ENCODE measurements around the gene PLEKHG5.
"Not testable (repeated sequence)": the region's sequence is repeated elsewhere in the genome, so short reads cannot be mapped to it uniquely, and the experiment has no call there.

The PLEKHG5 gene

GRCh38 chr1:6494627-6495026 lies 3.2 kb upstream of the PLEKHG5 start:
- no peak for DNase-seq (ENCODE audit: low read depth)
- no peak overlapping the region for H3K4me3 ChIP-seq (ENCODE audit: low read depth, low read length)
- TF ChIP-seq POLR2A (IDR thresholded peaks at IDR 0.05; ENCODE audit: extremely low read depth, insufficient read length) (no peak), CTCF (IDR thresholded peaks at IDR 0.05; ENCODE audit: low read depth, low read length) (no peak), MAX (IDR thresholded peaks at IDR 0.05; ENCODE audit: low read depth, low read length) (no peak), MYC (IDR thresholded peaks at IDR 0.05; ENCODE audit: low read depth, low read length) (no peak)

- not testable (repeated sequence) for H3K4me3 ChIP-seq (ENCODE audit: low read depth, low read length); DNase-seq (ENCODE audit: low read depth)
Observed at GRCh38 chr1:6493834-6494223, 2.4 kb upstream of the PLEKHG5 start.

- peak; percentile 79 for DNase-seq (ENCODE audit: low read depth)
- TF ChIP-seq POLR2A (IDR thresholded peaks at IDR 0.05; ENCODE audit: extremely low read depth, insufficient read length): no peak
- TF ChIP-seq CTCF (IDR thresholded peaks at IDR 0.05; ENCODE audit: low read depth, low read length): no peak
- TF ChIP-seq MAX (IDR thresholded peaks at IDR 0.05; ENCODE audit: low read depth, low read length): no peak
- no peak for TF ChIP-seq MYC (IDR thresholded peaks at IDR 0.05; ENCODE audit: low read depth, low read length)
- H3K4me3 ChIP-seq (ENCODE audit: low read depth, low read length): peak overlapping the region; percentile 71
Observed at GRCh38 chr1:6491966-6492365, 499 bp upstream of the PLEKHG5 start.

- peak overlapping the region; percentile 71 for H3K4me3 ChIP-seq (ENCODE audit: low read depth, low read length)
- no peak for DNase-seq (ENCODE audit: low read depth)
- TF ChIP-seq CTCF (IDR thresholded peaks at IDR 0.05; ENCODE audit: low read depth, low read length) (no peak), MYC (IDR thresholded peaks at IDR 0.05; ENCODE audit: low read depth, low read length) (no peak), MAX (IDR thresholded peaks at IDR 0.05; ENCODE audit: low read depth, low read length) (no peak), POLR2A (IDR thresholded peaks at IDR 0.05; ENCODE audit: extremely low read depth, insufficient read length) (no peak)
Observed at GRCh38 chr1:6491081-6491449, 402 bp downstream of the PLEKHG5 start.

GRCh38 chr1:6490181-6491080 lies 1.0 kb downstream of the PLEKHG5 start:
- DNase-seq (ENCODE audit: low read depth): peak; percentile 91
- TF ChIP-seq MAX (IDR thresholded peaks at IDR 0.05; ENCODE audit: low read depth, low read length): peak; percentile 47; the same call in 1 of the 2 replicates
- TF ChIP-seq MYC (IDR thresholded peaks at IDR 0.05; ENCODE audit: low read depth, low read length): peak; percentile 66; the same call in 1 of the 2 replicates
- no peak for TF ChIP-seq CTCF (IDR thresholded peaks at IDR 0.05; ENCODE audit: low read depth, low read length)
- TF ChIP-seq POLR2A (IDR thresholded peaks at IDR 0.05; ENCODE audit: extremely low read depth, insufficient read length): peak; percentile 38
- peak overlapping the region; percentile 71 for H3K4me3 ChIP-seq (ENCODE audit: low read depth, low read length)

GRCh38 chr1:6489799-6490180 lies 1.7 kb downstream of the PLEKHG5 start:
- TF ChIP-seq CTCF (IDR thresholded peaks at IDR 0.05; ENCODE audit: low read depth, low read length) (peak; percentile 86), MYC (IDR thresholded peaks at IDR 0.05; ENCODE audit: low read depth, low read length) (no peak)
- peak overlapping the region; percentile 71 for H3K4me3 ChIP-seq (ENCODE audit: low read depth, low read length)
- peak; percentile 85 for DNase-seq (ENCODE audit: low read depth)

Measured in NB4 (cell line).